Renal cortex interstitium (tissue), 11 donors: ENCODE measurements around the gene CSNK1D. TPM values are rescaled to one million over a fixed set of nuclear protein-coding genes. Genes with fewer than 3 reads are reported as not detected.

Experiments
- DNase-seq, 11 donors: peaks; one replicate each; pipeline ENCODE4 v3.0.0-alpha.2; 2013; ENCODE audit warnings: low read depth in 9 of 11, low spot score in 4 of 11; ENCODE audit errors: extremely low read depth in 1 of 11
- polyA plus RNA-seq, 3 donors: library from polyadenylated mRNA; unstranded; fragments of 120-200 nt; gene quantifications; one replicate each; pipeline ENCODE4 v1.2.1, GENCODE V29; 2013; ENCODE audit not compliant: insufficient read length in 3 of 3

CSNK1D gene
- polyA plus RNA-seq, 3 donors = 116 to 137 (median 127) TPM

DNA sequence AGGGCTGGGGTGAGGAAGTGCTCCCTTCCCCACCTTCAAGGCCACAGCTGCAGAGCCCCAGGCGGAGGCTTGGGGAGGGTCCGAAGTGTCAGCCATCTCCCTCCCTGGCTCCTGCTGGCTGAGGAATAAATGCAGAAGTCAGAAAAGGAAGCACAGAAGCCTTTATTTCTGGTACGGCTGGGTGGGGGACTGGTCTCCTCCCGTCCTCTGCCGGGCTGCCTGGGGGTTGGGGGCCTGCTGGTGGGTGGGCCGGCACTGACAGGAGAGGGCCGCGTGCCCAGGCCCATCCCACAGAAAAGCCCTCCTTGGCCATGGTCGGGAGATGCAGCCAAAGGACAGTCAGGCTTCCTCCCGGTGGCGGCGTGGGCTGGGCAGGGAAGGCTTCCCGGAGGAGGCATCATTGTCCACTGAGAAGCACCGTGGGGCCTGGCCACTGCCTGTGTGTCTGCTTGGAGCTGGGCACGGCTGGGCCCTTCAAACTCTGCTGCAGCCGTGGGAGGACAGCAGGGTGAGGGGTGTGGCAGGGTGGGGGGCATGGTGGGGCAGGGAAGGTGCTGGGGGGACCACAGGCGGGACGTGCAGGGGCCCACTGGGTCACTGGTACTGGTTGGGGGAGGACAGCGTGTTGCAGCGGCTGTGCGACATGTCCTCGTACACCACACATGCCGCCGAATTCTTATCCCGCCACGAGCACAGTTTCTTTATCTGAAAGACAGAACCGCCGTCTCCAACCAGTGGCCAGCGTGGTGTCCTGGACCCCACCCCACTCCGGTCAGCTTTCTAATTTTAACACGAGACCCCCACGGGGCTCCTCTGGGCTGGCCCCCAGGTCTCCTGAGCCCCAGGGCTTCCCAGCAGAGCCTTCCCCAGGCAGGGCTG is 41.5 kb upstream of the CSNK1D start:
- no peak for DNase-seq

DNA sequence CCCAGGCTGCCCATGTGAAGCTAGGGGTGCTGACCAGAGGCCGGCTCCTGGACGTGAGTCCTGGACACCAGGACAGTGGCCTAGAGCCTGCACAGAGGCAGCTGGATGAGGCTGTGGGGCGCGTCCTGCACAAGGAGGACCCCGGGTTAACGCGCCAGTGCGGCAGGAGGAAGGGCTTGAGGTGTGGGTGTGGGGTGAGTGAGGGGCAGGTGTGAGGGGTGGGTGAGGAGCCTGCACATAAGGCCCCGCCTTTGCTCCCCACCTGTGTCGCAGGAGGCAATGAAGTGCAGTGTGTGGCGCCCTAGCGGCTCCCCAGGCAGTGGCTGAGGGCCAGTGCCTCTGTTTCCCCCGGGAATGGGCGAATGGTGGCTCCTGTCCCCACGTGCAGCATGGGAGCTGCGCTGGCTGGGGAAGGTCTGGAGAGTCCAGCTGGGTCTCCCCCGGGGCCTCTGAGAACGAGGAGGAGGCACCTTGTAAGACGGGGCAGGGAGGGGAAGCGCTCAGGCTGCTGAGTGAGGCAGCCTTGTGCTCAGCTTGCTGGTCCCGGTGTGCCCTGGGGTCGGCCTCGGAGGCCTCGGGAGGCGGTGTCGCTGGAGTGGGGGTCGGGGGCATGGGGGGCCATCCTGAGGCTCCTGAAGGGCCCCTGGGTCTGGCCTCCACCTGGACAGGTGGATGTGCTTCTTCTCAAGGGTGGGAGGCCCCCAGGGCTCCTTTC is 40.7 kb upstream of the CSNK1D start:
- no peak for DNase-seq

DNA sequence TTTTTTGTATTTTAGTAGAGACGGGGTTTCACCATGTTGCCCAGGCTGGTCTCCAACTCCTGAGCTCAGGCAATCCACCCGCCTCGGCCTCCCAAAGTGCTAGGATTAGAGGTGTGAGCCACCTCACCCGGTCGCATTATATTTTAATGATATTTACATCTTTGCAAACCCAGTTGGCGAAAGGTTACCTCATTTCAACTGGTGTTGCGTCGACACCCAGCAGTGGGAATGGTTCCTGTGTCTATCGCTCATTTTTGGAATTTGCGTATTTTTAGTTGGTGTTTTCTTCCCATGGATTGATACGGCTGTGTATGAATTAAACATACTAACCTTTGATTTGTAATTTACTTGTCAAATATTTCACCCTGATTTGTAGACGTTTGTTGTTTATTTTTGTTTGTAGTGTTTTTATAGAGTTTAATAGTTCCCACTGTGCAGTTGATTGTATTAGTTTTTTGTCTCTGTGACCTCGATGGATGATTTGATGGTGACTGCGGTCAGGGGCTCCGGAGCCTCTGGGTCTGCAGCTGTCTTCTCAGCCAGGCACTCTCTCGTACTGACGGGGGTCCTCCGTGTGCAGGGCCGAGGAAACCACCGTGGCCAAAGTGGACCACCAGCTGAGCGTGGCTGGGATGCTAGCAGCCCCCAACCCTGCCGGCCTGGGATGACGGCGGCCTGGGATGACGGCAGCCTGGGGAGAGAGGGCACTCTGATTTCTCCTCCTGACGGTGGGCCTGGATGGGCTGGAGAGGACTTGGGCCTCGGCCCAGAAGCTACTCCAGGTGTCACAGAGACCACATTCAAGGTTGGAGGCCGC is 39.9 kb upstream of the CSNK1D start:
- no peak for DNase-seq

DNA sequence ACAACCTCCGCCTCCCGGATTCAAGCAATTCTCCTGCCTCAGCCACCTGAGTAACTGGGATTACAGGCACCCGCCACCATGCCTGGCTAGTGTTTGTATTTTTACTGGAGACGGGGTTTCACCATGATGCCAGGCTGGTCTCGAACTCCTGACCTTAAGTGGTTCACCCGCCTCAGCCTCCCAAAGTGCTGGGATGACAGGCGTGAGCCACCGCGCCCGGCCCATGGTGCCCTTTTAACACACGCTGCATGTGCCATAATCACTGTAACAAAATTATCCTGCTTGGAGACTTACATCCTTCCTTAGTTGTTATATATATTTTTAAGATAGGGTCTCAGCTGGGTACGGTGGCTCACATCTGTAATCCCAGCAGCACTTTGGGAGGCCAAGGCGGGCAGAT is 38.5 kb upstream of the CSNK1D start:
- no peak for DNase-seq

DNA sequence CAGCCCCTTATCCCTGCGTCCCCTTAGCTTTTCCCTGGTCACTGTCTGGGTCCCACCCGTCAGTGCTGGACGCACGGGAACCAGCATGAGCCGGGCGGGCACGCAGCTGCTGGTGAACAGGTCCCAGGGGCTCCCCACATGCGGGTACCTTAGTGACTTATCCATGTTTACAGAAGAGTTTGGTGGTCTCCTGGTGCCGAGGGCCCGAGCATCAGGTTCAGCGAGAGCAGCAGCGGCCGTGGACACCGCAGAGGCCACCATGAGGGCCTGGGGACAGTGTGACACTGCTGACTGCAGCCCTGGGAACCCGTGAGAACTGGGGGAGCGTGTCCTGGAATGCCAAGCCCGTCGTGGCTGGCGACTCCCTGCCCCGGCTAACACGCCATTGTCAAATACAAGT is 37.4 kb upstream of the CSNK1D start:
- DNase-seq = no peak

DNA sequence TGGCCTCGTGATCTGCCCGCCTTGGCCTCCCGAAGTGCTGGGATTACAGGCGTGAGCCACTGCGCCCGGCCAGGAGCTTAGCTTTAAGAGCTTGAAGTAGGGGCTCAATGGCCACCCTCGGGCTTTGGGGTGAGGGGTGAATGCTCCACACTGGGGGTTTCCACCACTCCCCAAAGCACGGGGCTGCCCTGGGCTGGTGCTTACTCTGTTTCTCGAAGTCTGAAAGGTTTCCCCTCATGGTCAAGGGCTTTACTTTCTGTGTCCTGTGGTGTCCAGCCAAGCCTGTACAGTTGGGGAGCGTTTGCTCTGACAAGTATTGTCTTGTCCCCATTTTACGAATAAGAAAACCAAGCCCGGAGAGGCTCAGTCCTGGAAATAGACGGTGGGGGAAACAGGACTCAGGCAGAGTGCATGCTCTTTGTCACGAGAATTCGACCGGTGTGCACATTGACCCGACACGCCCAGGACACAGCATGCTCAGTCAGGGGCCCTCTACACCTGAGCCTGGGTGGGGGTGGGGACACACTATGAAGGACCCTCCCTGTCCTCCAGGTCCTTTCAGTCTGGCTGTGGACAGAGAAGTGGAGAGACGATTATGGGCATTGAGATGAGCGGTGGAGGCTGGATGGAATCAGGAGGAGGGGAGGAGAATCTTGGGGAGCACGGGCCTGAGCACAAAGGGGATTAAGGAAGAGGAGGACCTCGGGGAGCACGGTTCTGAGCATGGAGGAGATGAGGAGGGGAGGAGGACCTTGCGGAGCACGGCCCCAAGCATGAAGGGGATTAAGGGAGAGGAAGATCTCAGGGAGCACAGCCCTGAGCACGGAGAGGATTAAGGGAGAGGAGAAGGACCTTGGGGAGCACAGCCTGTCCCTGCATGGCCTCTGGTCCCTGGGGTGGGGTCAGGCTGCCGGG is 36.4 kb upstream of the CSNK1D start:
- DNase-seq = no peak

DNA sequence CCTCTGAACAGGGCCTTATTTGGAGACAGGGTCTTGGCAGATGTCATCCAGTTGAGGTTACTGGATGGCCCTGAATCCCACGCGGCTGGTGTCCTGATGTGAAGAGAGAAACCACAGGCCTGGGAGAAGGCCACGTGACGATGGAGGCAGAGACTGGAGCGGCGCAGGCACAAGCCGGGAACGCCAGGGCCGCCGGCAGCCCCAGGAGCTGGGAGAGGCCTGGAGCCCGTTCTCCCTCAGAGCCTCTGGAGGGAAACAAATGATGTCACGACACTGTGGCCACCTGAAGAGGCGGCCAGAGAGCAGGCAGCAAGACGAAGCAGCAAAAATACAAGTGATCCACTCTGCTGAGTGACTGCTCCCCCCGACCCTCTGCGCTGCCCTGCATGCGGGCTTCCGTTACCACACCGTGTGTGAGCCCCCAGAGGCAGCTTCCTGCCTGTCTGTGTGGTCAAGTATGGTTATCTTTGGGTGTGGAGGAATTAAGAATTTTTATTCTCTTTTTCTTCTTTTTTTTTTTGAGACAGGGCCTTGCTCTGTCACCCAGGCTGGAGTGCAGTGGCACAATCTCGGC is 32.3 kb upstream of the CSNK1D start:
- no peak for DNase-seq

DNA sequence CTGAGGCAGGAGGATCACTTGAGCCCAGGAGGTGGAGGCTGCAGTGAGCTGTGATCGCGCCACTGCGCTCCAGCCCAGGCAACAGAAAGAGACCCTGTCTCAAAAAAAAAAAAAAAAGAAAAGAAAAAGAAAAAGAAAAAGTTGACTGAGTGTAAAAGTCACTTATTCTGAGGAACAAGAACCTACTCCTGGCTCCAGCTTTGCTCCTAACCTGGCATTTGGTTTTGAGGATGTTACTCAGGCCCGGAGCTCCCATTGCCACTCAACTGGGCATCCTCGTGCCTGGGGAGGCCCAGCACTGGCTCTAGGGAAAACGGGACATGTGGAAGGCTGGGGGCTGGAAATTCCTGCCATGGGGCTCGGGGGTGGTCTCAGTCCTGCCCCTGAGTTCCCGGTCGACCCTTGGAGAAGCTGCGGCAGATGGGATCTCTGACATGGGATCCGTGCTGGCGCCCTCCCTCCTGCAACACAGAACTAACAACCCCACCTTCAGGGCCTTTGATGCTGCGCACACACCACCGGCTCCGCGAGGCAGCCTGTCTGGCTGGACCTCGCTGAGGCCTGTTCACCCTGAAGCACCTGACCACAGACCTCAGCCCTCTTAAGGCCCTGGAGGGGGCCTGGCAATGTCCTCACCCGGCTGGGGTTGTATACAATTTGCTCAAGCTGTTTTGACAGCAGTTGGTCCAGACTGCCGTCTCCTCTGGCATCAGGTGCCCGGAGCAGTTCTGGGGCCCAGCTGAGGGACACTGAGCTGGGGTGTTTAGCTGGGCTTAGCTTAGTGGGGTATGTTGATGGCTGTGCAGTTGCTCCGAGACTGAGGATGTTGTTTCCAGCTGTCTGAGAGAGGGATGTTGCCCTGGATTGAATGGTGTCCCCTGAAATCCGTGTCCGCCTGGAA is 31.6 kb upstream of the CSNK1D start:
- DNase-seq = no peak

DNA sequence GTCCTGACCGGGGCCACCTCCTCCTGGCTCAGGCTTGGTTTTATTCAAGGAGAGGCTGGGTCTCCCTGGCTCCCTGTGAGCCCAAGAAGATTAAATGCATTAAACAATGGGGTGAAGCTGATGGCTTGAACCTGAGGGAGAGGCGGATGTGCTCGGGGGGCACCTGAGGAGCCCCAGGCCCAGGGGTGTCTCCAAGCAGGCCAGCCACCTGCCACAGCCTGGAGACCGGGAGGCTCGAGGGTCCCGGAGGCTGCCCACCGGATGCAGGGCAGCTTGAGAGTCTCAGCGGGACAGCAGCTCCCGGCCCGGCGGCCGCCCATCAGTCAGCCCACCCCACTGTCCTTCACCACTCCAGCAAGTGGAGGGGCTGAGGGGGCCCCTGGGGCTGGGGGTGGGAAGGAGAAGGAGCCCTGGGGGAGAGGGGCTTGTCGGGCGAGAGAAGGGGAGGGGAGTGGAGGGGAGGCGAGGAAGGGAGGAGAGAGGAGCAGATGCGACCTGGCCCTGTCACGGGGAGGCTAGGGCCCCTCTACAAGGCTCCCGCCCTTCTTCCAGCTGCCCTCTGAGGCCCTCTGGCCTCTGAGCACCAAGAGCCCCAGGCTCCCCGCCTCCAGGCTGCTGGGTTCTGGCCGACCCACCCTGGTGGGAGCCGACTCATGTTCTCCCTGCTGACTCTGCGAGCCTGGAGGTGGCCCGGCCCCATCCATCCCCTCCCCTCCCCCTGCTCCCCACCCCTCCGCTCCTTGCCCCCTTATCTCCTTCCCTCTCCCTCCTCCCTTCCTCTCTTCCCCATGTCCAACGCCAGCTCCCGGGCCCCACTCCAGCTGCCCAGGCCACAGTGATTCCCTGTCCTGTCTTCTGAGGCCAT is 30.7 kb upstream of the CSNK1D start:
- no peak for DNase-seq

DNA sequence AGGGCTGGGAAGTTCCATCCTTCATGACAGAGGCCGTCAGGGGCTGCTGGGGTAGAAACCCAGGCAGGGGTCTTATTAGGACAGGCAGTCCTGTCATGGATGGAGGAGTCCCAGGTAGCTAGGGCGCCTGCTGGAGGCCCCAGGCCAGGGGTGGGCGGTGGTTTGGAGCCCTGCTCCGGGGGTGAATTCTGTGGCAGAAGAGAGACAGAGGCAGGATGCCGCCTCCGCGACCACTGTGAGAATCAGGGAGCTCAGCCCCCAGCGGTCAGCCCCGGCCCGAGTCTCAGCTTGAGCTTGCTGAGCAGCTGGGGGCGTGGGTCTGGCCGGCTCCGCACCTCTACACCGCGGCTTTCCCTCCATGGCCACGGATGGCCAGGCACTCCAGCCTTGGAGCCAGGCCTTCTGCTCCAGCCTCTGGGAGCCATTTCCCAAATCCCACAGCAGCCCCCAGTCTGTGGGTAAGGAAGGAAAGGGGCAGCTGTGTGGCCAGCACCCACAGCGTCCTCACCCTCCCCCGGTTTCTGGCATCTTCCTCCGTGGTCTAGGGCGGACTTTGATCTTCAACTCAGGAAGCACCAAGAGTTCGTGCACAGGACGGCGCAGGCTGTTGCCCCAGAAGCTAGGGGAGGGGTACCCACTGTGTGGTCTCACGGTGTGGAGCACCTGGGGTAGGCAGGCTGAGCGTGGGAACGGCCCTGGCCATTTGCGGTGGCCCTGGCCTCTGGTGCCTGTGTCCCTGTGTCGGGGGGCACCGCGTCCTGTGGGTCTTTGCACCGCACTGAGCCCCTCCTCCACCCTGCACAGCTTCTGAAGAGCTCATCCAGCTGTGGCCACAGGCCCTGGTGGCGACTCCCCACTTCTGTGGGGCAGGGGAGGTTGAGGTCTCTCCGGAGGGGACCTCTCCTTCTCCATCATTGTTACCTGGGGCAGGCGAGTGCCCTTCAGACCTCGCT is 29.8 kb upstream of the CSNK1D start:
- no peak for DNase-seq

DNA sequence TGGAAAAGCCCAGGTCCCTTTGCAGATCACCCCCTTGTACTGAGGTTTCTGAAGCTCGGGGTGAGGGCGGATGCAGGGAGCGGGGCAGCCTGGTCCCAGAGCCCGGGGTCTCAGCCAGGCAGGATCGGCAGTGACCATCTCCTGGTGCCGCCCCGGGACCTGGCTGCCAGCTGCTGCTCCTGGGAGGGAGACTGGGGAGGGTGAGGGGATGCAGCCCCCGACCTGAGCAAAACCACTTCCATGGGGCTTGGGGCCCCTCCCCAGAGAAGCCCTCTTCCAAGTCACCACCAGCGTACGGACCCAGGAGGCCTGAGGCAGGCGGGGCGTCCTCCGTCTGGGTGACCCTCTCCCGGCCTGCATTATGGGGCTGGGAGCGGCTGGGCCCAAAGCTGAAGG is 29.1 kb upstream of the CSNK1D start:
- DNase-seq = no peak

DNA sequence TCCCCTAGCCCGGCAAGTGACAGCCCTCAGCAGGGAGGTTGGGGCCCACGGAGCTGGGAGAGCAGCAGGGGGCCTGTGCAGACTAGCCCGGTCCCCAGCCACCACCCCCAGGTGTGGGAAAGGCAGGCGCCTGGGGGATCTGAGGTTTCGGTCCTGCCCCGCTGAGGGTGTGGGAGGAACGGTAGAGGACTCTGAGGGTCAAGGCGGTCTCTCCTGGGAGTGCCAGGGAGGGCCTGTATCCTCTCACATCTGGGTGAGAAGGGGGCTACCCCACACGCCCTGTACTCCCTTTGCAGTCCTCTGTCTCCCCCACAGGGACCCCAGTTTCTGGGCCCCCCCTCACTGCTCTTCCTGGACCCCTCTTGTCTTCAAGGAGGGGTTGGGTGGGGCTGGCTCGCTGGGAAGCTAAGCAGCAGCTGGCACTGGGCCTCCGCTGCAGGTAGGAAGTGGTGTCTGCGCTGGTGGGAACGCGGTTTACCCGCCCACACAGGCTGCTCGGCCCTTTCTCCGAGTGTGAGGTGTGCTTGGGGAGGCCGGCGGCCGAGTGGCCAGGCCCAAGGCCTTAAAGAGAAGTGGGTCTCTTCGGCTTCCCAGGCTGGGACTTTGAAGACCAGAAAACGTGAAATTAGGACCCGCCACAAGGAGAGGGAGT is 28.5 kb upstream of the CSNK1D start:
- no peak for DNase-seq

DNA sequence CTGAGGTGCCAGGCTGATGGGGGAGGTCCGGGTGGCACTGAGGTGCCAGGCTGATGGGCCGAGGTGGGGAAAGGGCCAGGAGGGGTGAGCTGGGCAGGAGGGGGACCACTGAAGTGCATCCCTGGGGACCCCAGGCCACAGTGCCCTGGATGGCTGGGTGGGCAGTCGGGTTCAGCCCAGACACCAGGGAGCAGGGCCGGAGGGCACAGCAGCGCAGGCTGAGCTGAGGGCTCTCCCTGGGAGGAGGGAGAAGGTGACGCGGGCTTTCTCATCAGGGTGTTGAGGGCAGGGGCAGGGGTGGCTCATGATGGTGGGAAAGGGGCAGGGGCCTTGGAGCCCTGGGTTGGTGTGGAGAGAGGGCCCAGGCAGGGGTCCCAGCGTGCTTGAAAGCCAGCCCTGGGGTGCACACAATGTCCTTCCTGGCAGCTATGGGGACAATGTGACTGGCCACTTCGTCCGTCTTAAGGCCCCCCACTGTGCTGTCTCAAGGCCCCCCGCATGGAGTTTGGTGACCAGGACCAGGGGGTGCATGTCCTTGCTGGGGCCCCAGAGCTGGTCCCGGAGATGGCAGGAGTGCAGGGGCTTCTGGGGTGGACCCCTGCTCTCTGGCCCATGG is 27.9 kb upstream of the CSNK1D start:
- DNase-seq = no peak

DNA sequence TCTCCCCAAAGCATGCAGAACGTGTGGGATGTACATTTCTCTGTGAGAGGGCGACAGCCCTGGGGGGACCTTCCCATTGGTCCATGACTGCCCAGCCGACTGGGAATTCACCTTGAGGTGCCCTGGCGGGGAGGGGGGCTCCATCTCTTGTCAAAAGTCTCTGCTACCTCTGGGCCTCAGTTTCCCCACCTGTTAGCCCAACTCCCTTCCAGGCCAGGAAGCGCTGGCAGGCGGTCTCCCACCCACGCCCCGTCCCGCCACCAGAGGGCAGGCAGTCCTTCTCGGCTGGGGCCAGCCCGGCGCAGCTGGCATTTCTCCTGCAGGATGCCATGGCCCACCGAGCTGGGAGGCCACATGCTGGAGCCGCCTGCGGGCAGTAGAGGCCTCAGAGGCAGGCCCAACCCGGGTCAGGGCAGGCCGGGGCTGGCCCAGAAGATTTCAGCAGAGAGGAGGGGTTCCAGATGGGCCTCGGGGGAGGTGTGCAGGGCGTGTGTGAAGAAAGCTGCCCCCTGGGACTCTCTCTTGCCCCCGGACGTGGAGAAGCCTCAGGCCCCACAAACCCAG is 27.3 kb upstream of the CSNK1D start:
- peak in 4 of 11 donors; percentile 44 to 59 (median 46) for DNase-seq
